DOHH2 (cell line): ENCODE measurements around the gene IL1RAPL1.
"Not testable (repeated sequence)": the region's sequence is repeated elsewhere in the genome, so short reads cannot be mapped to it uniquely, and the experiment has no call there.

Experiments used
- H3F3A ChIP-seq: fragments of 200-600 bp; sonication (generic), shearing (Covaris generic); 2 replicates; pipeline ENCODE4 v1.6.0; 2016; ENCODE audit warnings: antibody characterized with exemption, mild to moderate bottlenecking; ENCODE audit not compliant: control insufficient read depth, insufficient read depth
- H3K27ac ChIP-seq: fragments of 200-600 bp; sonication (generic); 2 replicates; pipeline ENCODE4 v1.5.1; 2014; ENCODE audit warnings: low read depth, mild to moderate bottlenecking, low read length, moderate library complexity
- H3K27me3 ChIP-seq: fragments of 200-600 bp; sonication (generic); 2 replicates; pipeline ENCODE4 v1.6.1; 2014; ENCODE audit warnings: mild to moderate bottlenecking, low read length, mixed read lengths; ENCODE audit not compliant: control insufficient read depth
- H3K36me3 ChIP-seq: fragments of 200-600 bp; sonication (generic); 2 replicates; pipeline ENCODE4 v1.6.1; 2014; ENCODE audit warnings: mild to moderate bottlenecking, low read length, moderate library complexity, mixed read lengths; ENCODE audit not compliant: control insufficient read depth
- H3K4me1 ChIP-seq: fragments of 200-600 bp; sonication (generic); 2 replicates; pipeline ENCODE4 v1.6.1; 2014; ENCODE audit warnings: mild to moderate bottlenecking, low read length, mixed read lengths; ENCODE audit not compliant: control insufficient read depth
- H3K4me2 ChIP-seq: fragments of 200-600 bp; sonication (generic); 2 replicates; pipeline ENCODE4 v1.6.0; 2014; ENCODE audit warnings: mild to moderate bottlenecking, low read length, moderate library complexity
- H3K4me3 ChIP-seq: fragments of 200-600 bp; sonication (generic); 2 replicates; pipeline ENCODE4 v1.5.1; 2014; ENCODE audit warnings: mild to moderate bottlenecking, low read length, mixed read lengths
- H3K79me2 ChIP-seq: fragments of 200-600 bp; sonication (generic); 2 replicates; pipeline ENCODE4 v1.6.1; 2014; ENCODE audit warnings: mild to moderate bottlenecking, low read length, mixed read lengths; ENCODE audit not compliant: control insufficient read depth
- H3K9me2 ChIP-seq: fragments of 200-600 bp; sonication (generic); replicated peaks from 2 replicates; pipeline ENCODE4 v1.6.1; 2014; ENCODE audit warnings: mild to moderate bottlenecking, low read length, mixed read lengths; ENCODE audit not compliant: control insufficient read depth
- H3K9me3 ChIP-seq: fragments of 200-600 bp; sonication (generic); 2 replicates; pipeline ENCODE4 v1.6.1; 2014; ENCODE audit warnings: antibody characterized with exemption, low read length, mixed read lengths; ENCODE audit not compliant: control insufficient read depth, insufficient read depth
- H4K20me1 ChIP-seq: fragments of 200-600 bp; sonication (generic); 2 replicates; pipeline ENCODE4 v1.6.0; 2014; ENCODE audit warnings: low read depth, mild to moderate bottlenecking, antibody characterized with exemption, low read length, moderate library complexity; ENCODE audit not compliant: control insufficient read depth, insufficient read depth
- EZH2phosphoT487 ChIP-seq: fragments of 200-600 bp; sonication (generic); IDR thresholded peaks from 2 replicates; pipeline ENCODE4 v1.6.1; 2017; ENCODE audit warnings: borderline replicate concordance, mild to moderate bottlenecking, antibody characterized with exemption, low read length, moderate library complexity, mixed read lengths
- TF ChIP-seq, protein P1 (sequence below): fragments of 200-600 bp; sonication (generic); IDR thresholded peaks from one replicate; pipeline ENCODE4 v1.5.1; 2014; ENCODE audit warnings: antibody characterized with exemption, mild to moderate bottlenecking, low read depth, low read length; ENCODE audit not compliant: poor library complexity, severe bottlenecking

Gene IL1RAPL1

DNA sequence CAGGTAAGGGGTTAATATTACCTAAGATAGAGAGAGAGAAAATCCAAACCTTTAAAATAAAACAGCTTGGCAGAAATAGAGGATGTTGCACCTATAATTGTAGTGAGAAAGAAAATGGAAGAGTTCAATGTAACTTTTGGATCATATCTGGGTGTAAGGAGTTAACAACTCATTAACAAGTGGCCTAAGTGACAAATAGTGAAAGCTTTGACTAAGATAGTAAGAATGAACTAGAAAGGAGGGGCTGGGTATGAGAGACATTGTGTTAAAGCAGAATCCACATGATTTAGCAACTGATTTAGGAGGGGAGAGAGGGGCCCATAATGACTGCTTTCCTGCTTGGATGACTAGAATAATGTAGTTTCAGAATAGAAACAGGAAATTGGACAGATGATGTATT, 761.0 kb downstream of the IL1RAPL1 start:
- TF ChIP-seq, protein P1, sequence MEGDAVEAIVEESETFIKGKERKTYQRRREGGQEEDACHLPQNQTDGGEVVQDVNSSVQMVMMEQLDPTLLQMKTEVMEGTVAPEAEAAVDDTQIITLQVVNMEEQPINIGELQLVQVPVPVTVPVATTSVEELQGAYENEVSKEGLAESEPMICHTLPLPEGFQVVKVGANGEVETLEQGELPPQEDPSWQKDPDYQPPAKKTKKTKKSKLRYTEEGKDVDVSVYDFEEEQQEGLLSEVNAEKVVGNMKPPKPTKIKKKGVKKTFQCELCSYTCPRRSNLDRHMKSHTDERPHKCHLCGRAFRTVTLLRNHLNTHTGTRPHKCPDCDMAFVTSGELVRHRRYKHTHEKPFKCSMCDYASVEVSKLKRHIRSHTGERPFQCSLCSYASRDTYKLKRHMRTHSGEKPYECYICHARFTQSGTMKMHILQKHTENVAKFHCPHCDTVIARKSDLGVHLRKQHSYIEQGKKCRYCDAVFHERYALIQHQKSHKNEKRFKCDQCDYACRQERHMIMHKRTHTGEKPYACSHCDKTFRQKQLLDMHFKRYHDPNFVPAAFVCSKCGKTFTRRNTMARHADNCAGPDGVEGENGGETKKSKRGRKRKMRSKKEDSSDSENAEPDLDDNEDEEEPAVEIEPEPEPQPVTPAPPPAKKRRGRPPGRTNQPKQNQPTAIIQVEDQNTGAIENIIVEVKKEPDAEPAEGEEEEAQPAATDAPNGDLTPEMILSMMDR, result no peak
- no peak for TF ChIP-seq EZH2phosphoT487
- H3K9me2 ChIP-seq, result no peaks in the 10 kb centered on the region
- no peaks in the 10 kb centered on the region for H3K79me2 ChIP-seq
- H3K27me3 ChIP-seq, result no peaks in the 10 kb centered on the region
- no peaks in the 10 kb centered on the region for H4K20me1 ChIP-seq
- H3K4me1 ChIP-seq, result no peaks in the 10 kb centered on the region
- H3F3A ChIP-seq, result no peaks in the 10 kb centered on the region
- H3K36me3 ChIP-seq, result no peaks in the 10 kb centered on the region
- H3K4me2 ChIP-seq, result no peak overlapping the region
- no peak overlapping the region for H3K4me3 ChIP-seq
- H3K27ac ChIP-seq, result no peak overlapping the region
- no peaks in the 10 kb centered on the region for H3K9me3 ChIP-seq

DNA sequence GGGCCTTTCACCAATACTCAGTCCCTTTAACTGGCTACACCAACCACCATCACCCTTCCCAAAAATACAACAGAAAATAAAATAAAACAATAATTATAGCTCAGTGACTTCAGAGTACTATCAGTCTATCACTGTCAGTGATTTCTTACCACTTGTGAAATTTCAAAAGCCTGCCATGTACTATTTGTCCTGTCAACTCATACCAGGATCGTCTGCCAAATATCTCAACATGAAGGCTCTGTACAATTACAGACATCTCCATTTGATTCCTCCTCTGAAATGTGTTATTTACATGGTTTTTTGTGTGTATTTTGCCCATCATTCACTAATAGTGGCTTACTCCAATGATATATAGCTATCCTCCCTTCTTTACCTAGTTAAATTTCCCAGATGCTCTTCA, 772.0 kb downstream of the IL1RAPL1 start:
- H3K4me3 ChIP-seq, result no peak overlapping the region
- no peaks in the 10 kb centered on the region for H3K27me3 ChIP-seq
- no peaks in the 10 kb centered on the region for H3K36me3 ChIP-seq
- no peaks in the 10 kb centered on the region for H3K9me2 ChIP-seq
- TF ChIP-seq EZH2phosphoT487, result no peak
- no peaks in the 10 kb centered on the region for H3K4me1 ChIP-seq
- H3K79me2 ChIP-seq, result no peaks in the 10 kb centered on the region
- no peaks in the 10 kb centered on the region for H3F3A ChIP-seq
- H3K27ac ChIP-seq, result no peak overlapping the region
- no peak overlapping the region for H3K4me2 ChIP-seq
- no peaks in the 10 kb centered on the region for H3K9me3 ChIP-seq
- no peaks in the 10 kb centered on the region for H4K20me1 ChIP-seq

DNA sequence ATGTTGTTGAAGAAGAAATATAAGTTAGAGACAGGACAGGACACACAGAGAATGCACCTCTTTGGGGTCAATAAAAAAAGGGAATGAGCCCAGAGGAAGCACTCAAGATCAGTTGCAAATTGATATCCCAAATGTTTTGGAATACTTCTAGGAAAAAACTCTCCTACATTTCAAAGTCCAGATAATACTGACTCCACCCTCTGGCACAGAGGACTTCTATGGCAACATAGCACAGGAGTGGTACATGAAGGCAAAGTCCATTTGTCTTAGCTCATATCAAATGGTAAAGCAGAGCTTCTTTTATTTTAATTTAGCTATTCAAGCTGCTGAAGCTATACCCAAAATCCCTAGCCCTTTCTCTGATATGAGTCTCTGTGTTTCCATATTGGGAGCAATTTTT, 787.5 kb downstream of the IL1RAPL1 start:
- H3F3A ChIP-seq, H3K4me3 ChIP-seq, H3K4me1 ChIP-seq, H3K27ac ChIP-seq, H4K20me1 ChIP-seq, H3K36me3 ChIP-seq, H3K9me2 ChIP-seq, H3K9me3 ChIP-seq, H3K27me3 ChIP-seq, H3K79me2 ChIP-seq, H3K4me2 ChIP-seq: not testable (repeated sequence)

DNA sequence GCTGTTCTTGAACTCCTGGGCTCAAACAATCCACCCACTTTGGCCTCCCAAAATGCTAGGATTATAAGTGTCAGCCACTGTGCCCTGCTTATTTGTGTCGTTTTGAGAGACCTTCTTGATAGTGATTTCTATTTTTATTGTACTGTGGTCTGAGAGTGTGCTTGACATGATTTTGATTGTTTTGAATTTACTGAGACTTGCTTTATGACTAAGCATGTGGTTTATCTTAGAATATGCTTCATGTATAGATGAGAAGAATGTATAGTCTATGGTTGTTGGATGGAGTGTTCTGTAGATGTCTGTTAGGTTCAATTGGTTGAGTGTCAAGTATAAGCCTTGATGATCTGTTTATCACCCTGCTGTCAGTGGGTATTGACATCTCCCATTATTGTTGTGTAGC, 789.3 kb downstream of the IL1RAPL1 start:
- H3F3A ChIP-seq, result no peaks in the 10 kb centered on the region
- no peaks in the 10 kb centered on the region for H3K79me2 ChIP-seq
- TF ChIP-seq EZH2phosphoT487, result no peak
- TF ChIP-seq, protein P1, result no peak
- H3K4me1 ChIP-seq, result no peaks in the 10 kb centered on the region
- H4K20me1 ChIP-seq, result no peaks in the 10 kb centered on the region
- H3K4me2 ChIP-seq, result no peak overlapping the region
- no peak overlapping the region for H3K4me3 ChIP-seq
- no peaks in the 10 kb centered on the region for H3K36me3 ChIP-seq
- no peaks in the 10 kb centered on the region for H3K27me3 ChIP-seq
- H3K9me2 ChIP-seq, result no peaks in the 10 kb centered on the region
- no peaks in the 10 kb centered on the region for H3K9me3 ChIP-seq
- H3K27ac ChIP-seq, result no peak overlapping the region
